HUES64 (cell line): ENCODE results near the gene SH3PXD2A.

Experiments used
- H3K27ac ChIP-seq: 2 replicates; pipeline ENCODE4 v1.7.0; 2013; ENCODE audit warnings: low read depth, low read length, inconsistent platforms
- H3K27me3 ChIP-seq: 2 replicates; pipeline ENCODE4 v1.6.1; 2013; ENCODE audit warnings: mild to moderate bottlenecking, low read length; ENCODE audit not compliant: insufficient read depth
- H3K36me3 ChIP-seq: 2 replicates; pipeline ENCODE4 v1.6.1; 2013; ENCODE audit warnings: mild to moderate bottlenecking, low read length; ENCODE audit not compliant: insufficient read depth
- H3K4me1 ChIP-seq: 2 replicates; pipeline ENCODE4 v1.6.1; 2013; ENCODE audit warnings: mild to moderate bottlenecking, low read length, moderate library complexity; ENCODE audit not compliant: insufficient read depth
- H3K4me3 ChIP-seq: 2 replicates; pipeline ENCODE4 v1.5.1; 2013; ENCODE audit warnings: mild to moderate bottlenecking, low read length, moderate library complexity
- H3K9ac ChIP-seq: 2 replicates; pipeline ENCODE4 v1.6.1; 2013; ENCODE audit warnings: mild to moderate bottlenecking, low read depth, low read length
- H3K9me3 ChIP-seq: 2 replicates; pipeline ENCODE4 v1.6.1; 2013; ENCODE audit warnings: low read depth, low read length; ENCODE audit not compliant: insufficient read depth
- WGBS: fragments of 150-250, 120-280 bp; methylation state at CpG from one replicate; pipeline ENCODE4 v1.1.7; 2013; ENCODE audit warnings: missing lambda C conversion rate; 5-methylcytosine and 5-hydroxymethylcytosine counted together

Gene SH3PXD2A

GRCh38 chr10:103890194-103890658, 34.9 kb upstream of the SH3PXD2A start:
- H3K4me1 ChIP-seq = peaks cover 16% of the 10 kb centered on the region; the same call in 1 of the 2 replicates
- no peak overlapping the region for H3K9ac ChIP-seq
- H3K27ac ChIP-seq = no peak overlapping the region
- no peak overlapping the region for H3K4me3 ChIP-seq
- H3K27me3 ChIP-seq = no peaks in the 10 kb centered on the region
- H3K9me3 ChIP-seq = no peaks in the 10 kb centered on the region
- H3K36me3 ChIP-seq = peaks cover 12% of the 10 kb centered on the region
- WGBS = 85% methylated on average over 4 of the region's 4 CpGs

- Histone ChIP-seq H3K27me3 (no peaks in the 10 kb centered on the region), H3K36me3 (peaks cover 12% of the 10 kb centered on the region), H3K9me3 (no peaks in the 10 kb centered on the region), H3K4me3 (no peak overlapping the region), H3K27ac (no peak overlapping the region), H3K9ac (no peak overlapping the region), H3K4me1 (peaks cover 6% of the 10 kb centered on the region; the same call in 1 of the 2 replicates)
- WGBS = 88% methylated on average over 1 of the region's 2 CpGs
These were observed 33.8 kb upstream of the SH3PXD2A start for GRCh38 chr10:103889121-103889720.

DNA sequence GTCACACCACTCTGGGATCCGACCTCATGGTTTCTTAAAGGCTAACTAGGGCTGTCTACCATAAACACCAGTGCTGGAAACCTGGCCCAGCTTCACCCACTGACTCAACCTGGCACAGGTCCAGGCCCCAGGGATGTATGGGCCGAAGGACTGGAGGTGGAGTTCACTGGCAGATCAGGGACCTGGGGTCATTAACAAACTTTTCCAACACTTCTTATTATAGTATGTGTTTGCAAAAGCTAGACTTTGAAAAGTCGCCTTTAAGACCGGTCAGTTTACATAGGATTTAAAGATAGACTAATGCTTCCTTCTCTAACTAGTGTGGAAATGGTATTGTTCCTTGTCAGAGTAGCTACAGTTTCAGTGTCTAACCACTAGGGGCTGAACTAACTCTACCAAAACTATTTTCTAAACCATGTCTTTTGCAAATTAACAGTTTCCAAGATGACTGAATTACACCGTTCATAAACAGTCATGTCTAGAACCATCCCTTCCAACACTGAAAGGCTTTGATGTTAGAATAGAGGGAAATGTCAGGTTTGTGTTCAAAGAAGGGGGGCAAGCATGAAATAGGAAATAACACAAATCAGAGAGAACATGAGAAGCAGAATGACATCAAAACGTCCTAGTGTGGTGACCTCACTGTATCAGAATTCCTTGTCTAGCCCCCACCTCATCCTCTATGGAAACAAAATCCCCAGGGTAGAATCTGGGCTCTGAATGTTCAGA, 32.9 kb upstream of the SH3PXD2A start:
- Histone ChIP-seq H3K4me1 (0 out of 2 replicates have a peak, but pooled peaks cover 5% of the 10 kb centered on the region), H3K27ac (no peak overlapping the region), H3K36me3 (peaks cover 12% of the 10 kb centered on the region), H3K27me3 (no peaks in the 10 kb centered on the region), H3K4me3 (no peak overlapping the region), H3K9ac (no peak overlapping the region), H3K9me3 (no peaks in the 10 kb centered on the region)
- 46% methylated on average over 4 of the region's 6 CpGs for WGBS

GRCh38 chr10:103885617-103886016, 30.2 kb upstream of the SH3PXD2A start:
- Histone ChIP-seq H3K4me1 (peaks cover 5% of the 10 kb centered on the region; the same call in 1 of the 2 replicates), H3K27me3 (no peaks in the 10 kb centered on the region), H3K4me3 (no peak overlapping the region), H3K9ac (no peak overlapping the region), H3K27ac (no peak overlapping the region), H3K9me3 (no peaks in the 10 kb centered on the region), H3K36me3 (peaks cover 9% of the 10 kb centered on the region; the same call in 1 of the 2 replicates)
- 87% methylated on average over 6 of the region's 6 CpGs for WGBS

DNA sequence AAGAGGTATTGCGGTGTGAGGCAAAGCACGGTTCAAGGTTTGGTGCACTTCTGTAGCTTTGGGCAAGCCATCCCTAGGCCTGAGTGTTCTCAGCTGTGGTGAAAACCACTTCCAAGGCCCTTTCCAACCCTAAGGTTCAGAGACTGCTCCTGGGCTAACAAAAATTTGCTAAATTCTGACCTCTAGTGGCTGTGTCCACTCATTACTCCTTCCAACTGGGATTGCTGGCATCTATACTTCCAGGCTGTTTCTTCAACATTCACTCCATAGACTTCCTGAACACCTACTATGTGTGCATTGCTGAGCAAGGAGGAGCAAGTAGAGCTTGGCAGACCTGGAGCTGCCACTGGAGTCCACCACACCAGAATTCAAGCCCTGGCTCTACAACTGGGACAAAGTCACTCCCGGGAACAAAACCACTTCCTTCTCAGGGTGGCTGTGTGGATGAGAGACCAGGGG, 29.3 kb upstream of the SH3PXD2A start:
- 60% methylated on average over 3 of the region's 3 CpGs for WGBS
- peaks cover 9% of the 10 kb centered on the region; the same call in 1 of the 2 replicates for H3K36me3 ChIP-seq
- no peak overlapping the region for H3K27ac ChIP-seq
- H3K4me1 ChIP-seq = no peaks in the 10 kb centered on the region; the same call in 1 of the 2 replicates
- no peaks in the 10 kb centered on the region for H3K9me3 ChIP-seq
- no peak overlapping the region for H3K4me3 ChIP-seq
- no peak overlapping the region for H3K9ac ChIP-seq
- no peaks in the 10 kb centered on the region for H3K27me3 ChIP-seq

DNA sequence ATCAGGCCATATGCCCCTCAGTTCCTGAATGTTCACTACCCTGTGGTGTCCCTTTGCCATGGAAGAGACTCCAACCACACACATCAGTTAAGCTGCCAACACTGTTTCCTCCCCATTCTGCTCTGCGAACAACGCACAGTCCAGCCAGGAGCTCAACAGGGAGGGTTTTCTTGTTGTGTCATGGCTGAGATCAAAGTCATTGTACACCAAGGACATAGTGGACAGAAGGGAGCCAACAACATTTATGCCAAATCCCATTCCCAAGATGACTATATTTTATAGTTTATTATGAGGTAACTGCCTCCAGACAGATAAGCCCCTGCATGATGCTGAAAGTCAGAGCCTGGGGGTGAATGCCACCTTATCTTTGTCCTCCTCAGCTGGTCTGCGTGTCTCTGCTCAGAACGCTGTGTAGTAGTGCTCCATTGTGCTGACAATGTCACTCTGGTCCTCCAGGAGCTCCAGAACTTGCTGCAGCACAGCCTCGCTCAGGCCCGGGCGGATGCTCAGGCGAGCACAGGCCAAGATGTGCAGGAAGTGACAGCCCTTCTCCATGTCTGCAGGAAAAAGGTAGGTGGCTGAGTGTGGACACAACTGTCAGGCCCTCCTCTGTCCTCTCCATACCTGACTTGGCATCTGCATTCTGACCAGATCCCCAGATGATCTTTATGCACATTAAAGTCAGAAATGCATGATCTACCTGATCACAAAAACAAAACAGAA, 27.1 kb upstream of the SH3PXD2A start:
- H3K27ac ChIP-seq = no peak overlapping the region
- 89% methylated on average over 8 of the region's 8 CpGs for WGBS

DNA sequence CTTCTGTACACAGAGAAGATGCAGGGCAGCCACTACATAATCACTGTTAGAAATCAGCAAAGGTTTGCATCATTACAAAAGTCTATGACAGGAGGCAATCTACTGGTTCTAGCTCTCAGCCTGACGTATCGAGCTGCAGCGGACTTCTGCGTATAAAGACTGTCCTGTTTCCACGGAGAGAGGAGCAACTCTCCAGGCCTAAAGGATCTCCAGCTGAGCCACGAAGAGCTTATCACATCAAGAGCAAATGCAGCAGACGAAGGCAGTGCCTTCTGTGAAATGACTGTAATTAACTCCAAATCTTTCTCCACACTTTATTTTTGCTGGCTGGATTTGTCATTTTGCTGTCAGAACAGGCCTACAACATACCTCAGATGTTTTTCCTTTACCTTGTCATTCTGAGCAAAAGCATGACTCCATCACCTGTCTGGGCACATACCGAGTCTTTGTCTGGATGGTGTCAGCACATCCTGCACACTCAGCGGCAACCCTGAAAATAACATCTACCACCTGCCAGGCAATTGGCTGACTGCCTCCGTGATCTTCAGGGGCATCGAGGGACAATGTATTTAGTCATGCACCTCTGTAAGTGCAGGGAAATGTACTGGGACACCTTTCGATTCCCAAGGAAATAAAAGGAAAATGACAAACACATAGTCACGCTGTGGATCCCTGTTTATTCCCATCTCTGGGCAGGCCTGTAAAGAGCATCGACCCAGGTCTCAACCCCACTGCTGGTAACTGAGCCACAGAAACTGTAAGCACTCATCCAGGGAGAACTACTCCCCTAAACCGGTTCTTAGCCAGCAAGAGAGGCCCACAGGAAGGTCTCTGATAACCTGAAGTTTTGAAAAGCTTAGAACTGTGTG, 26.3 kb upstream of the SH3PXD2A start:
- Histone ChIP-seq H3K9me3 (no peaks in the 10 kb centered on the region), H3K36me3 (peaks cover 5% of the 10 kb centered on the region), H3K27me3 (no peaks in the 10 kb centered on the region), H3K4me1 (no peaks in the 10 kb centered on the region; the same call in 1 of the 2 replicates), H3K27ac (no peak overlapping the region), H3K4me3 (no peak overlapping the region), H3K9ac (no peak overlapping the region)
- 88% methylated on average over 15 of the region's 15 CpGs for WGBS

More for the DNA sequence above, 27.1 kb upstream of the SH3PXD2A start:
- H3K36me3 ChIP-seq = peaks cover 9% of the 10 kb centered on the region
- H3K9ac ChIP-seq = no peak overlapping the region
- H3K4me1 ChIP-seq = no peaks in the 10 kb centered on the region; the same call in 1 of the 2 replicates
- no peak overlapping the region for H3K4me3 ChIP-seq
- no peaks in the 10 kb centered on the region for H3K27me3 ChIP-seq
- H3K9me3 ChIP-seq = no peaks in the 10 kb centered on the region

DNA sequence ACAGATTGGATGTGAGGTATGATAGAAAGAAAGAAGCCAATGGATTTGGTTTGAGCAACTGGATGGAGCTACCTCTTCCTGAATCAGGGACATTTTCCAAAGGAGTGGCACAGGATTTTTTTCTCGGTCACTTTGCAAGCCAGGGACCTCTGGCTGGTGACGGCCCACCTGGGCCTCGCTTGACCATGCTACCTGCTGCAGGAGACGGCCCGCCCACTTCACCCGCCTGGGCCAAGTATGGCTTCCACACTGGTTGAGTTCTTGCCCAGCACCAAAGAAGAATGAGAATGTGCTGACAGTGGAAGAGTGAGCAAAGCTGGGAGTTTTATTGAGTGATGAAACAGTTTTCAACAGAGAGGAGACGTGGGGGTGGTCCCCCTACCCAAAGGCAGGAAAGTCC, 24.5 kb upstream of the SH3PXD2A start:
- peaks cover 5% of the 10 kb centered on the region for H3K36me3 ChIP-seq
- no peak overlapping the region for H3K4me3 ChIP-seq
- H3K9ac ChIP-seq = no peak overlapping the region
- WGBS = 96% methylated on average over 7 of the region's 7 CpGs
- H3K27ac ChIP-seq = no peak overlapping the region
- H3K9me3 ChIP-seq = no peaks in the 10 kb centered on the region
- no peaks in the 10 kb centered on the region for H3K27me3 ChIP-seq
- H3K4me1 ChIP-seq = no peaks in the 10 kb centered on the region; the same call in 1 of the 2 replicates

DNA sequence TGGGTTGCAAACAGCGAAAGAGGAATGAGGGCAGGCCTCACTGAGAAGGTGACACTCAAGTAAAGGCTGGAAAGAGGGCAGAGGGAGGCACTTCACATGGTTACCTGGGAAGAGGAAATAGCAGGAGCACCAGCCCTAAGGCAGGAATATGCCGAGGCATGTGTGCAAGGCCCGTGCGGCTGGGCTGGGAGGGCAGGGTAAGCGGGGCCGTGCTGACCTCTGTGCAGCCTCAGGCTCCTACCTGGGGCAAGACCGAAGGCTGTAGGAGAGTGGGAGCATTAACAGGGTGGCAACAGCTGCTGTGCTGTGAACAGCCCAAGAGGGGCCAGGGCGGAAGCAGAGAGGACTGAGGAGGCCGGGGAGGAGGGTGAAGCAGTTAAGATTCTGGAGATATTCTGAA, 24.0 kb upstream of the SH3PXD2A start:
- H3K27ac ChIP-seq = no peak overlapping the region
- no peaks in the 10 kb centered on the region for H3K27me3 ChIP-seq
- no peak overlapping the region for H3K4me3 ChIP-seq
- 87% methylated on average over 9 of the region's 9 CpGs for WGBS
- H3K9me3 ChIP-seq = no peaks in the 10 kb centered on the region
- no peaks in the 10 kb centered on the region; the same call in 1 of the 2 replicates for H3K4me1 ChIP-seq
- no peak overlapping the region for H3K9ac ChIP-seq
- H3K36me3 ChIP-seq = peaks cover 5% of the 10 kb centered on the region

DNA sequence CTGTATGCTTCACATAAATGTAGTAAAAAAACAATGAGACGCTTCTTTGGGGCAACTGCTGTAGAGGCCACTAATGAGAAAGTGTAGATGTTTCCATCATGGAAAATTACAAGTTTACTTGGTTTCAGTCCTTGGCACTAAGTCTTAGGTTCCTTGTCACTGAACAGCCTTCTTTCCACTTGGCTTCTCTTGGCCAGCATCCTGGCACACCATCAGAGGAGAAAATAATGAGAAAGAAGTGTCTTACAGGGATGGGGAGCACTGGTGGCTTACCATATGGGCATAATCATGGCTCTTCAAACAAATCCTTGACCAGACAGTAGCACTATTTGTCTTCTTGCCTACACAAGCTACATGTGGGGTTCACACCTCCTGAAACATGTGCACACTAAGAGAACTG, 22.5 kb upstream of the SH3PXD2A start:
- no peaks in the 10 kb centered on the region for H3K9me3 ChIP-seq
- no peak overlapping the region for H3K9ac ChIP-seq
- no peaks in the 10 kb centered on the region for H3K27me3 ChIP-seq
- H3K36me3 ChIP-seq = peaks cover 5% of the 10 kb centered on the region
- no peak overlapping the region for H3K4me3 ChIP-seq
- WGBS = 100% methylated on average over 1 of the region's 1 CpG
- no peak overlapping the region for H3K27ac ChIP-seq
- H3K4me1 ChIP-seq = no peaks in the 10 kb centered on the region; the same call in 1 of the 2 replicates
